HepG2 (cell line): ENCODE results near the gene F7. TPM values are rescaled to one million over a fixed set of nuclear protein-coding genes. Genes with fewer than 3 reads are reported as not detected.

Experiments used
- KLF9 ChIP-seq: IDR thresholded peaks from 2 replicates; pipeline ENCODE4 v1.6.1; 2016; ENCODE audit warnings: low read depth
- POLR2G ChIP-seq: fragments of 200-400 bp; formaldehyde crosslinking; IDR thresholded peaks from 2 replicates; pipeline ENCODE4 v1.6.1; 2018; ENCODE audit warnings: mild to moderate bottlenecking, low read depth, low read length, moderate library complexity
- RELA ChIP-seq: sonication (generic); formaldehyde crosslinking; IDR thresholded peaks from 2 replicates; pipeline ENCODE4 v1.4.0; 2020; ENCODE audit warnings: missing genetic modification reagents
- REPIN1 ChIP-seq: sonication (generic); formaldehyde crosslinking; IDR thresholded peaks from 2 replicates; pipeline ENCODE4 v1.8.0; 2022; ENCODE audit warnings: missing genetic modification reagents, low read depth, mild to moderate bottlenecking, borderline replicate concordance
- RXRA ChIP-seq: sonication (generic); formaldehyde crosslinking; IDR thresholded peaks from 2 replicates; pipeline ENCODE4 v1.5.1; 2020; ENCODE audit warnings: missing genetic modification reagents
- SAP130 ChIP-seq: IDR thresholded peaks from 2 replicates; pipeline ENCODE4 v1.6.1; 2016; ENCODE audit warnings: low read depth
- SMAD1 ChIP-seq: sonication (generic); formaldehyde crosslinking; IDR thresholded peaks from 2 replicates; pipeline ENCODE4 v1.4.0; 2020; ENCODE audit warnings: missing genetic modification reagents, low read depth, mild to moderate bottlenecking, borderline replicate concordance
- ZNF263 ChIP-seq: sonication (generic); formaldehyde crosslinking; IDR thresholded peaks from 2 replicates; pipeline ENCODE4 v1.4.0; 2020; ENCODE audit warnings: missing genetic modification reagents
- ZNF329 ChIP-seq: sonication (generic); formaldehyde crosslinking; IDR thresholded peaks from 2 replicates; pipeline ENCODE4 v1.9.0; 2021; ENCODE audit warnings: low read depth, mild to moderate bottlenecking, missing genetic modification reagents
- ZNF7 ChIP-seq: IDR thresholded peaks from 2 replicates; pipeline ENCODE4 v1.6.1; 2016; ENCODE audit warnings: missing biosample characterization, missing genetic modification reagents
- polyA plus RNA-seq, 8 experiments: library from polyadenylated mRNA; depleted of rRNA in 3 of 8; stranded (reverse) in 7 of 8; unstranded in 1 of 8; fragments of >200 nt; fragmentation: Illumina TruSeq in 4 of 8; extraction: Trizol in 4 of 8; gene quantifications; 2 replicates each; pipeline versions ENCODE4 v1.2.1 to v1.2.3, GENCODE V29; 2011 to 2016; ENCODE audit warnings: low read depth in 4 of 8, missing spikeins in 1 of 8, mixed read lengths in 1 of 8; ENCODE audit not compliant: insufficient read depth in 1 of 8
- total RNA-seq, 5 experiments: library from RNA; depleted of rRNA; stranded (reverse); fragments of >200 nt; fragmentation: Illumina TruSeq; extraction: Trizol; gene quantifications; 2 replicates each; pipeline ENCODE4 v1.2.3, GENCODE V29; 2016; ENCODE audit warnings: low read depth in 1 of 5
- TF ChIP-seq, protein P1 (sequence below): sonication (generic); formaldehyde crosslinking; IDR thresholded peaks from 2 replicates; pipeline ENCODE4 v1.5.0; 2020; ENCODE audit warnings: missing genetic modification reagents
- TF ChIP-seq, protein P2 (sequence below): IDR thresholded peaks from 2 replicates; pipeline ENCODE4 v1.6.1; 2016; ENCODE audit warnings: missing biosample characterization, missing genetic modification reagents, low read depth
- TF ChIP-seq, protein P3 (sequence below), 2 experiments: sonication (generic) in 1 of 2; formaldehyde crosslinking in 1 of 2; IDR thresholded peaks; 2 replicates each; pipeline versions ENCODE4 v1.4.0 to v1.6.1; 2016 to 2020; ENCODE audit warnings: borderline replicate concordance in 1 of 2, low read depth in 1 of 2, mild to moderate bottlenecking in 1 of 2, missing genetic modification reagents in 1 of 2
- TF ChIP-seq, protein P4 (sequence below): sonication (generic); formaldehyde crosslinking; IDR thresholded peaks from 2 replicates; pipeline ENCODE4 v1.5.0; 2020; ENCODE audit warnings: missing genetic modification reagents
- TF ChIP-seq, protein P5 (sequence below), 2 experiments: fragments of 450-650 bp in 1 of 2; sonication (generic) in 1 of 2; formaldehyde crosslinking; IDR thresholded peaks; 2 replicates each; pipeline versions ENCODE4 v1.5.0 to v1.8.0; 2020 to 2022; ENCODE audit warnings: mild to moderate bottlenecking in 1 of 2, missing genetic modification reagents in 1 of 2
- TF ChIP-seq, protein P6 (sequence below): sonication (generic); formaldehyde crosslinking; IDR thresholded peaks from 2 replicates; pipeline ENCODE4 v1.4.0; 2020; ENCODE audit warnings: missing genetic modification reagents

The F7 gene
- total and polyA plus RNA-seq, 2 of the 13 experiments (the other 11 are each of a cell fraction or from before 2014, with no cell fraction given) = 12.6 to 26.5 TPM

DNA sequence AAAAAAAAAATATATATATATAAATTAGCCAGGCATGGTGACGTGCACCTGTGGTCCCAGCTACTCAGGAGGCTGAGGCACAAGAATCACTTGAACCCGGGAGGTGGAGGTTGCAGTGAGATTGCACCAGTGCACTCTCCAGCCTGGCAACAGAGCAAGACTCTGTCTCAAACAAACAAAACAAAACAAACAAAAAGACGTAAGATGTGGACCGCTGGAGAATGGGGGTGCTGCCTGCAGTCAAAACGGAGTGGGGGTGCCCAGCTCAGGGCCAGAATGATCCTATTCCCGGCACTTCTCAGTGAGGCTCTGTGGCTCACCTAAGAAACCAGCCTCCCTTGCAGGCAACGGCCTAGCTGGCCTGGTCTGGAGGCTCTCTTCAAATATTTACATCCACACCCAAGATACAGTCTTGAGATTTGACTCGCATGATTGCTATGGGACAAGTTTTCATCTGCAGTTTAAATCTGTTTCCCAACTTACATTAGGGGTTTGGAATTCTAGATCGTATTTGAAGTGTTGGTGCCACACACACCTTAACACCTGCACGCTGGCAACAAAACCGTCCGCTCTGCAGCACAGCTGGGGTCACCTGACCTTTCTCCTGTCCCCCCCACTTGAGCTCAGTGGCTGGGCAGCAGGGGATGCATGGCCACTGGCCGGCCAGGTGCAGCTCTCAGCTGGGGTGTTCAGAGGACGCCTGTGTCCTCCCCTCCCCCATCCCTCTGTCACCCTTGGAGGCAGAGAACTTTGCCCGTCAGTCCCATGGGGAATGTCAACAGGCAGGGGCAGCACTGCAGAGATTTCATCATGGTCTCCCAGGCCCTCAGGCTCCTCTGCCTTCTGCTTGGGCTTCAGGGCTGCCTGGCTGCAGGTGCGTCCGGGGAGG, at the start of gene F7 (continued):
- peak; percentile 41; the same call in 1 of the 2 replicates for TF ChIP-seq REPIN1
- TF ChIP-seq, protein P1, sequence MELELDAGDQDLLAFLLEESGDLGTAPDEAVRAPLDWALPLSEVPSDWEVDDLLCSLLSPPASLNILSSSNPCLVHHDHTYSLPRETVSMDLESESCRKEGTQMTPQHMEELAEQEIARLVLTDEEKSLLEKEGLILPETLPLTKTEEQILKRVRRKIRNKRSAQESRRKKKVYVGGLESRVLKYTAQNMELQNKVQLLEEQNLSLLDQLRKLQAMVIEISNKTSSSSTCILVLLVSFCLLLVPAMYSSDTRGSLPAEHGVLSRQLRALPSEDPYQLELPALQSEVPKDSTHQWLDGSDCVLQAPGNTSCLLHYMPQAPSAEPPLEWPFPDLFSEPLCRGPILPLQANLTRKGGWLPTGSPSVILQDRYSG (CRISPR knock-in tag) = no peak
- no peak for TF ChIP-seq RELA
- TF ChIP-seq ZNF7 (CRISPR knock-in tag) = no peak
- peak; percentile 97 for TF ChIP-seq SAP130 (CRISPR knock-in tag)
- TF ChIP-seq, protein P2, sequence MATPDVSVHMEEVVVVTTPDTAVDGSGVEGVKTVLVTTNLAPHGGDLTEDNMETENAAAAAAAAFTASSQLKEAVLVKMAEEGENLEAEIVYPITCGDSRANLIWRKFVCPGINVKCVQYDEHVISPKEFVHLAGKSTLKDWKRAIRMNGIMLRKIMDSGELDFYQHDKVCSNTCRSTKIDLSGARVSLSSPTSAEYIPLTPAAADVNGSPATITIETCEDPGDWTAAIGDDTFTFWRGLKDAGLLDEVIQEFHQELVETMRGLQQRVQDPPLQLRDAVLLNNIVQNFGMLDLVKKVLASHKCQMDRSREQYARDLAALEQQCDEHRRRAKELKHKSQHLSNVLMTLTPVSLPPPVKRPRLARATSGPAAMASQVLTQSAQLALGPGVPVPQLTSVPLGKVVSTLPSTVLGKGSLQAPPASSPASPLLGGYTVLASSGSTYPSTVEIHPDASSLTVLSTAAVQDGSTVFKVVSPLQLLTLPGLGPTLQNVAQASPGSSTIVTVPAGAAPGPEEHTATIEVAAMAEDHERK = no peak
- peak; percentile 85 for TF ChIP-seq POLR2G
- TF ChIP-seq ZNF263 (CRISPR knock-in tag) = peak; percentile 70
- TF ChIP-seq RXRA = peak; percentile 91
- 0 out of 2 replicates have a peak, but pooled peaks have one; percentile 49 for TF ChIP-seq ZNF329
- TF ChIP-seq, protein P3, sequence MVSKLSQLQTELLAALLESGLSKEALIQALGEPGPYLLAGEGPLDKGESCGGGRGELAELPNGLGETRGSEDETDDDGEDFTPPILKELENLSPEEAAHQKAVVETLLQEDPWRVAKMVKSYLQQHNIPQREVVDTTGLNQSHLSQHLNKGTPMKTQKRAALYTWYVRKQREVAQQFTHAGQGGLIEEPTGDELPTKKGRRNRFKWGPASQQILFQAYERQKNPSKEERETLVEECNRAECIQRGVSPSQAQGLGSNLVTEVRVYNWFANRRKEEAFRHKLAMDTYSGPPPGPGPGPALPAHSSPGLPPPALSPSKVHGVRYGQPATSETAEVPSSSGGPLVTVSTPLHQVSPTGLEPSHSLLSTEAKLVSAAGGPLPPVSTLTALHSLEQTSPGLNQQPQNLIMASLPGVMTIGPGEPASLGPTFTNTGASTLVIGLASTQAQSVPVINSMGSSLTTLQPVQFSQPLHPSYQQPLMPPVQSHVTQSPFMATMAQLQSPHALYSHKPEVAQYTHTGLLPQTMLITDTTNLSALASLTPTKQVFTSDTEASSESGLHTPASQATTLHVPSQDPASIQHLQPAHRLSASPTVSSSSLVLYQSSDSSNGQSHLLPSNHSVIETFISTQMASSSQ (IDR thresholded peaks at IDR 0.05; ENCODE audit: low read depth) = peak; percentile 54; the same call in 1 of the 2 replicates
- TF ChIP-seq, protein P3 (CRISPR knock-in tag; IDR thresholded peaks at IDR 0.05; ENCODE audit: borderline replicate concordance) = peak; percentile 66
- TF ChIP-seq SMAD1 (CRISPR knock-in tag) = 0 out of 2 replicates have a peak, but pooled peaks have one; percentile 51
- TF ChIP-seq, protein P4, sequence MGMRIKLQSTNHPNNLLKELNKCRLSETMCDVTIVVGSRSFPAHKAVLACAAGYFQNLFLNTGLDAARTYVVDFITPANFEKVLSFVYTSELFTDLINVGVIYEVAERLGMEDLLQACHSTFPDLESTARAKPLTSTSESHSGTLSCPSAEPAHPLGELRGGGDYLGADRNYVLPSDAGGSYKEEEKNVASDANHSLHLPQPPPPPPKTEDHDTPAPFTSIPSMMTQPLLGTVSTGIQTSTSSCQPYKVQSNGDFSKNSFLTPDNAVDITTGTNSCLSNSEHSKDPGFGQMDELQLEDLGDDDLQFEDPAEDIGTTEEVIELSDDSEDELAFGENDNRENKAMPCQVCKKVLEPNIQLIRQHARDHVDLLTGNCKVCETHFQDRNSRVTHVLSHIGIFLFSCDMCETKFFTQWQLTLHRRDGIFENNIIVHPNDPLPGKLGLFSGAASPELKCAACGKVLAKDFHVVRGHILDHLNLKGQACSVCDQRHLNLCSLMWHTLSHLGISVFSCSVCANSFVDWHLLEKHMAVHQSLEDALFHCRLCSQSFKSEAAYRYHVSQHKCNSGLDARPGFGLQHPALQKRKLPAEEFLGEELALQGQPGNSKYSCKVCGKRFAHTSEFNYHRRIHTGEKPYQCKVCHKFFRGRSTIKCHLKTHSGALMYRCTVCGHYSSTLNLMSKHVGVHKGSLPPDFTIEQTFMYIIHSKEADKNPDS = no peak
- TF ChIP-seq, protein P5, sequence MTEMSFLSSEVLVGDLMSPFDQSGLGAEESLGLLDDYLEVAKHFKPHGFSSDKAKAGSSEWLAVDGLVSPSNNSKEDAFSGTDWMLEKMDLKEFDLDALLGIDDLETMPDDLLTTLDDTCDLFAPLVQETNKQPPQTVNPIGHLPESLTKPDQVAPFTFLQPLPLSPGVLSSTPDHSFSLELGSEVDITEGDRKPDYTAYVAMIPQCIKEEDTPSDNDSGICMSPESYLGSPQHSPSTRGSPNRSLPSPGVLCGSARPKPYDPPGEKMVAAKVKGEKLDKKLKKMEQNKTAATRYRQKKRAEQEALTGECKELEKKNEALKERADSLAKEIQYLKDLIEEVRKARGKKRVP (CRISPR knock-in tag; IDR thresholded peaks at IDR 0.05) = peak in 1 of 2 experiments; percentile 96; a peak in 2 of 4 replicates
- TF ChIP-seq, protein P6, sequence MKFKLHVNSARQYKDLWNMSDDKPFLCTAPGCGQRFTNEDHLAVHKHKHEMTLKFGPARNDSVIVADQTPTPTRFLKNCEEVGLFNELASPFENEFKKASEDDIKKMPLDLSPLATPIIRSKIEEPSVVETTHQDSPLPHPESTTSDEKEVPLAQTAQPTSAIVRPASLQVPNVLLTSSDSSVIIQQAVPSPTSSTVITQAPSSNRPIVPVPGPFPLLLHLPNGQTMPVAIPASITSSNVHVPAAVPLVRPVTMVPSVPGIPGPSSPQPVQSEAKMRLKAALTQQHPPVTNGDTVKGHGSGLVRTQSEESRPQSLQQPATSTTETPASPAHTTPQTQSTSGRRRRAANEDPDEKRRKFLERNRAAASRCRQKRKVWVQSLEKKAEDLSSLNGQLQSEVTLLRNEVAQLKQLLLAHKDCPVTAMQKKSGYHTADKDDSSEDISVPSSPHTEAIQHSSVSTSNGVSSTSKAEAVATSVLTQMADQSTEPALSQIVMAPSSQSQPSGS (CRISPR knock-in tag) = peak; percentile 88
- TF ChIP-seq KLF9 = 0 out of 2 replicates have a peak, but pooled peaks have one; percentile 59
